HG03139 (cell line): Measurements from ENCODE around the gene ETFA.
"Not testable (repeated sequence)": the region's sequence is repeated elsewhere in the genome, so short reads cannot be mapped to it uniquely, and the experiment has no call there.

ENCODE experiments used
- ATAC-seq: cut with Tn5 transposase; IDR thresholded peaks from one replicate; pipeline ENCODE4 v1.9.1; 2021; ENCODE audit not compliant: unreplicated experiment

ETFA gene

GRCh38 chr15:76285241-76285825 lies 25.9 kb downstream of the ETFA start:
- ATAC-seq = no peak

- no peak for ATAC-seq
These were observed 28.8 kb downstream of the ETFA start for GRCh38 chr15:76282465-76282864.

DNA sequence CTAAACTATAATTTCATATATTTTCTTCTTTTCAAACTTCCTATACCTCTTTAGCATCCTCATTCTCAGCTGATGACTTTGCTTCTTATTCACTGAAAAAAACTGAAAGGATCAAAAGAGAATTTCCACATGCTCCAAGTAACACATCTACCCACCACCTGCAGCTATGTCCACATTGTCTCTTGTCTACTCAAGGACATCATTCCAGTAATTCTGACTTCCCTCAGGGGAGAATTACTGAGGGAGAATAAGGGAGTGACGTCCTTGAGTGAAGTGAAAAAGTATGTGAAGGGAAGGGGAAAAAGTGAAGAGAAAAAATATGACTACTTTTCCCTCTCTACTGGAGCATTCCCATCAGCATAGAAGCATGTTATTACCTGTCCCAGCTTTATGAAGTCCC lies 32.6 kb downstream of the ETFA start:
- ATAC-seq = no peak

DNA sequence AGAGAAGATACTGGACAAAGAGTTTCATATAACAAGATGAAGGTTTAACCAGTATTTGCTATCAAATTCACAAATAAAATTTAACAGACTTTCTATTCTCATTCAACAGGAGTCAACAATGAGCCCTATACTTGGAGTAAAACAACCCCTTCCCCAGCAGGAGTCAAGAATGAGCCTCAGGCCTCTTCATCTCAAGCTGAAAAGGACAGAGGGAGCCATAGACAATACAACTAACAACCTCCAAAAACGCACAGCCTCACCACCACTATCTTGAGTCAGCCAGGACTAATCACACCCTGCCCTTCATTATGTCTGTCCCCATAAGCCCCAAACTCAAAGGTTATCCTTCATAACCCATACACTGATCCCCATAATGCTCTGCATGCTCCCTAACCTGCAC lies 36.4 kb downstream of the ETFA start:
- ATAC-seq = no peak

DNA sequence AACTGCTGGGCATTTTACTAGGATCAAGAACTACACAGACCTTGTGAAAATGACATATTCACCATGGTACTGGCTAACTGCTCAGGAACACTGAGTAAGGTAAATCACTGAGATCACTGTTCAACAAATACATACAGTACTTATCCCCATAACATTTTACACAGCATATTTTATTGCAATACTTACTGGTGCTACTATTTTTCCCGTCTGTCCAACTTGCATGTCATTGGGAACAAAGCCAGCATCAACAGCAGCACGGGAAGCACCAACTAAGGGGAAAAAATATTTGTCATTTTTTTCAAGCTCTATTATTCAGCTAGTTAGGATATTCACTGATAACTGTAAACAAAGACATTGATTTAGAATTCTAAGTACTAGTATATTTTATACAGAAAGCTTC lies 37.0 kb downstream of the ETFA start:
- ATAC-seq = no peak

DNA sequence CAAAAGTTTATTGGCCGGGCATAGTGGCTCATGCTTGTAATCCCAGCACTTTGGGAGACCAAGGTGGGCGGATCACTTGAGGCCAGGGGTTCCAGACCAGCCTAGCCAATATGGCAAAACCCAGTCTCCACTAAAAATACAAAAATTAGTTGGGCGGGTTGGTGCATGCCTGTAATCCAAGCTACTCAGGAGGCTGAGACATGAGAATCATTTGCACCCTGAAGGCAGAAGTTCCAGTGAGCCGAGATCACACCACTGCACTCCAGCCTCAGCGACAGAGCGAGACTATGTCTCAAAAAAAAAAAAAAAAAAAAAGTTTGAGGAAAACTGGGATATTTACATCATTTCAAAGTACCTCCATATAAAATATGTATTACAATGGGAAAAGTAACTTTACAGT lies 40.4 kb downstream of the ETFA start:
- ATAC-seq = no peak

- no peak for ATAC-seq
These were observed 44.2 kb downstream of the ETFA start for GRCh38 chr15:76267077-76267476.

- ATAC-seq = not testable (repeated sequence)
These were observed 45.5 kb downstream of the ETFA start for GRCh38 chr15:76265769-76266168.

DNA sequence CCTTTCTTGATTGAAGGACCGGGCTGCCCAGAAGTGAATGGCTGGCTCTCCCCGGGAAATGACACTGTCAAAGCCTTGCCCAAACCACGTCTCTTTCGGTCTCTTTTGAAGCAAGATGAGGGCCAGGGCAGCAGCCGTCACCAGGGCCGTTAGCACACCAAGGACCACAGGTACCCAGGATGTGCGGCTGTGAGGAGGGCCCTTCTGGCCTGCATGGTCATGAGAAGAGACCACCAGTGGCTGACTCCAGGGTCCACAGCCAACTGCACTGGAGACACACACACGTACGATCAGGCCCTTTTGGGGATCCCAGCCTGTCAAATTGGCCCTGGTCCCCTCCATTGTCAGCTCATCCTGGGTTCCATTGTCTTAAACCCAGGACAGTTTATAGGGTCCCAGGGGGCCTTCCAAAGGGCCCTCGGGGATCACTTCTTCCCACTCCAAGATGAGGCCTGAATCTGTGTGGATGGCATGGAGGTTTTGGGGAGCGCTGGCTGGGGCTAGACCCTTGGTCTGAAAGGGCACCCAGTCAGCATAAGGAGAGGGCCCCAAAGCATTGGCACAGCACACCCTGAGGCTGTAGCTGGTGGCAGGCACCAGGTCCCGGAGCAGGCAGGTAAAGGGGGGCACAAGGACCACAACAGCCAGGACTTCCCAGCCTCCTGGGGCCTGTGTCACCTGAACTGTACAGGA lies 50.9 kb downstream of the ETFA start:
- no peak for ATAC-seq

DNA sequence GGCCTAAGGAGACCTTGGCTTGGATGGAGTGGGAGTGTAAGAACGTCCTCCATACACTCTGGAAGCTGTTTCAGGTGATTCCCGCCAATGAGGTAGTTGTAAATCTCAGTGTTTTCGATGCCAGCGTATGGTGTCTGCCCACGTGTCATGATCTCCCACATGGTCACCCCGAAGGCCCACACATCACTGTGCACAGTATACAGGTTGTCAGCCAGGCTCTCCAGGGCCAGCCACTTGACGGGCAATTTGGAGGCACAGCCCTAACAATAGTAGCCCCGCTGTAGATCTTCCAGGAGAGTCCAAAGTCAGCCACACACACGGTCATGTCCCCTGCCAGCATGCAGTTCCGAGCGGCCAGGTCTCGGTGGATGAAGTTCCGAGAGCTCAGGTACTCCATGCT lies 51.9 kb downstream of the ETFA start:
- ATAC-seq = no peak

GRCh38 chr15:76258460-76258859 lies 52.8 kb downstream of the ETFA start:
- ATAC-seq = no peak

DNA sequence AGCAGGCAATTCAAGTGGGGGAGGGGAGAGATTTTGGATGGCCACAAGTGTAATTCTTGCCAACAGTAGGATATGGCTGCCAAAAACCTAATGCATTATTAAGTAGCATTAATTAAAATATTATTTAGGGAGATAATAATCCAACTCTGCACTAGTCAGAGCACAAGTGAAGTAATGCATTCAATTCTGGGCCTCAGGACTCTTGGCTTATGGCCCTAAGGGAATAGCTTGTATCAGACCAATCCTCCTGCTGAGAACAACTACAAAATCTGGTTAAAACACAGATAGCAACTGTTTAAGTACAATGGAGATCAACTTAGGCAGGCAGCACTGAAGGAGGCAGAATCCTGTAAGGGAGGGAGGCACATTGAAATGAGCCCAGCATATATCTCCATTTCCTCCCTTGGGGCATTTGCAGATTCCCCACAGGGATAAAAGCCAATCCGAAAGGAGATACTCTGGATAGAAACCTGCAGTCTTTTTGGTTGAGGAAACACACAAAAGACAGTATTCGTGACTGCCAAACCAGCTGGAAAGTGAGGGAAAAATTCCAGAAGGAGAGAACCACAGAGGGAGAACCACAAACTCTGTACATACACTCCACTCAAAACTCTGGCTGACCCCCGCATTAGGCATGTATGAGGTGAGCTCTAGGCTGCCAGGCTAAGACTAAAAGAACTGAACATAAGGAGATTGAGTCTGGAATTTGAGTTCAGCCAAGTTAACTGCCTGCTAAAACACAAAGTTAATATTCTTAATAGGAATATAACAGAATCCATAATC lies 57.4 kb downstream of the ETFA start:
- ATAC-seq = no peak

- ATAC-seq = no peak
These were observed 59.0 kb downstream of the ETFA start for GRCh38 chr15:76252249-76252648.

DNA sequence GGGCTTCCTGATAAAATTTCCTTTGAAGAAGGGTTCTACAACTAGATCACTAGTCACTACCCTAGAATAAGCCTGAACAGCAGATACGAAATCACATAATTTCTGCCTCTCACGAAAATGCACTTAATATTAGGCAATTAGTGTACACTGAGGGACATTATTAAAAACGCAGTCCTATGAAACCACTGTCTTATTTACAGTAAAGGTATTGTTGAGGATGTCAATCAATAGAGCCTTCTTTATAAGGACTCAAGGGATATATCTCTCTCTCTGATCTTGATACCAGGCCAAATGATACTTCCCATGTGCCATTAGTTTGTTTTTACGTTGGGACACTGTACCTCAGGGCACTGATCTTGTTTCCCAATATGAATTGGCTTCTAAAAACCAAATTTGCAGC lies 59.6 kb downstream of the ETFA start:
- ATAC-seq = no peak

DNA sequence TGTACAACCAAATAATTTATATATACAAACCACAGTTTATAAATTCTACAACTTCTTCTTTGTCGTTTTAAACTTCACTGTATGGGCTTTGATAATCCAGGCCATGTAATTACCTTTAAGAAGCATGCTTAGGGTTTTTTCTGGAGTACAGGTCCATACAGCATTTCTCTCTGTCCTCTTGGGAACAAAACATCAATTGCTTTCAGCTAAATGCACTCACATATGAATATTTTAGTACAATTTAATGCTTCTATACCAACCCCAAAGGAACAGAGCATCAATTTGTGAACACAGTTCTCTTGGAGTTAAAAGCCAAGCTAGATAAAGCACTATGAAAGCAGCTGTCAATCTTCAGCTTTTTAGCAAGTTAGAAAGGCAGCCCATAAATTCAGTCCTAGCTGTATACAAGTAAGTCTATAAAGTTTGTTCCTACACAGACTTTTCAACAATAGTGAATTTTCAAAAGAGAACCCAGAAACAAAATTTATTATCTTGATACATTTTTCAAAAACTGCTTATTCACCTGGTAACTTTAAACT lies 66.1 kb downstream of the ETFA start:
- ATAC-seq = no peak

- ATAC-seq = no peak
These were observed 71.5 kb downstream of the ETFA start for GRCh38 chr15:76239786-76240185.

- ATAC-seq = no peak
These were observed 74.9 kb downstream of the ETFA start for GRCh38 chr15:76236350-76236749.

DNA sequence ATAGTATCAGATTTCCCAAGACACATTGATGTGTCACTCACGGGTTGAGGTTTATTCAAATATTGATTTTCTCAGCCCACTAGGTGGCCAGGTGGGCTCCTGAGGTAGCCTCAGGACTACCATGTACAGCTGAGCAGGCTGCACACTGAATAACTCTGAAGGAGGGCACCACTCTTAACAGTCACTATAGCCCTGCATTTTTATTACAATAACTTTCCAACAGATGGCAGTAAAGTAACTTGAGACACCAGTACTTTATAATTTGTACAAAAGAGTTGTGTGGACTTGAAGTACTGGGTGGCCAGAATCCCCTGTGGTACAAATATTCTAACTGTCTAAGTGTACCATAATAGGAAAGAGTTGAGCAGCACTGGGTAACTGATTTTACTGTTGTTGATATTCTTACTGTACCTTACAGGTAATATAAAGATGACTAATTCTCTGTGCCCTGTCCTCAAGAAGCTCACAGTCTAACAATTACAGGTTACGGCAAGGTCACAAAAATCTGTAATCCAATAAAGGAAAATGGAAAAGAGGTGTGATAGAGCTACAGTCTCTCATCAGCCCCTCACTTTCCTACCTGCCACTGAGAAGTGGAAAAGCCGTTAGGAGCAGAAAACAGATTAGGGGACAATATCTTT lies 76.0 kb downstream of the ETFA start:
- no peak for ATAC-seq

- no peak for ATAC-seq
These were observed 76.9 kb downstream of the ETFA start for GRCh38 chr15:76234337-76234889.

GRCh38 chr15:76233921-76234320 lies 77.3 kb downstream of the ETFA start:
- ATAC-seq = no peak

DNA sequence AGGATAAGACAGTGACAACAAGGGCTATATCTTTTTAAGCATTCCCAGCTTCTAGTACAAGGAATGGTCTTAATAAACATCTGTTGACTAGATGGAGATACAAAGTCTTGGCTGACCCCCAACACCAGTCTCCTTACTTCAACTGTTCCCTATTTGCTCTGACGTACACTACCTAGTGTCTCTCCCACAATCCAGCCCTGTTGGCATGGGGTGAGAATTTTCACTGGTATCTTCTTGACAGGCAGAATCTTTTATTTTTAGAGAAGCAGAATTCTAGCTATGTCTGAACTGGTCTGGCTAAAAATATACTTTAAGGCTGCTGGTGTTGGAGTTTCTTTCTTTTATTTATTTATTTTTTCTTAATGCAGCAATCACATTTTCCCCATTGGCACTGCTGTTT lies 82.0 kb downstream of the ETFA start:
- no peak for ATAC-seq
